Smooth muscle cell (in vitro differentiated cells): ENCODE results near the gene GAGE10. TPM values are rescaled to one million over a fixed set of nuclear protein-coding genes. Genes with fewer than 3 reads are reported as not detected.

Experiments used
- polyA plus RNA-seq: library from polyadenylated mRNA; unstranded; fragments of >200 nt; fragmentation: Nextera tagmentation; extraction: Ambion mirVana; gene quantifications from 2 replicates; pipeline ENCODE4 v1.2.1, GENCODE V29; 2016
- total RNA-seq: library from RNA; depleted of rRNA; stranded (reverse); fragments of >200 nt; gene quantifications from 2 replicates; pipeline ENCODE4 v1.2.3, GENCODE V29; 2014

GAGE10 gene
- total and polyA plus RNA-seq, 2 experiments from 2014 or later = not detected

Other genes with a start within 250 kb of the GAGE10 start
- gene CCDC120, start 244.6 kb upstream of the GAGE10 start, total RNA-seq = 1.3 and 2.0 TPM in 2 replicates
- gene CCDC120, start 244.6 kb upstream of the GAGE10 start, polyA plus RNA-seq = 5.4 and 9.9 TPM in 2 replicates
- gene PRAF2, start 229.6 kb upstream of the GAGE10 start, total RNA-seq = 21.3 and 43.6 TPM in 2 replicates
- gene PRAF2, start 229.6 kb upstream of the GAGE10 start, polyA plus RNA-seq = 134 and 143 TPM in 2 replicates
- 31.4 and 39.6 TPM in 2 replicates for gene WDR45, start 223.8 kb upstream of the GAGE10 start, total RNA-seq
- 38.9 and 49.1 TPM in 2 replicates for gene WDR45, start 223.8 kb upstream of the GAGE10 start, polyA plus RNA-seq
- gene GPKOW, start 179.9 kb upstream of the GAGE10 start, total RNA-seq = 15.5 and 28.0 TPM in 2 replicates
- gene GPKOW, start 179.9 kb upstream of the GAGE10 start, polyA plus RNA-seq = 32.0 and 32.4 TPM in 2 replicates
- 0.45 and 1.3 TPM in 2 replicates for gene MAGIX, start 140.9 kb upstream of the GAGE10 start, total RNA-seq
- 3.8 and 6.9 TPM in 2 replicates for gene MAGIX, start 140.9 kb upstream of the GAGE10 start, polyA plus RNA-seq
- 114 and 190 TPM in 2 replicates for gene PLP2, start 131.7 kb upstream of the GAGE10 start, total RNA-seq
- 237 and 295 TPM in 2 replicates for gene PLP2, start 131.7 kb upstream of the GAGE10 start, polyA plus RNA-seq
- 3.5 and 11.3 TPM in 2 replicates for gene PRICKLE3, start 117.3 kb upstream of the GAGE10 start, total RNA-seq
- 11.5 and 14.5 TPM in 2 replicates for gene PRICKLE3, start 117.3 kb upstream of the GAGE10 start, polyA plus RNA-seq
- not detected in 2 replicates for gene SYP, start 103.5 kb upstream of the GAGE10 start, total RNA-seq
- 0.28 TPM in 1 of 2 replicates, not detected in the other for gene SYP, start 103.5 kb upstream of the GAGE10 start, polyA plus RNA-seq
- 0.09 TPM in 1 of 2 replicates, not detected in the other for gene CACNA1F, start 70.3 kb upstream of the GAGE10 start, total RNA-seq
- 0.20 and 0.34 TPM in 2 replicates for gene CACNA1F, start 70.3 kb upstream of the GAGE10 start, polyA plus RNA-seq
- gene CCDC22, start 68.2 kb upstream of the GAGE10 start, total RNA-seq = 9.3 and 13.8 TPM in 2 replicates
- 16.2 and 19.1 TPM in 2 replicates for gene CCDC22, start 68.2 kb upstream of the GAGE10 start, polyA plus RNA-seq
- gene FOXP3, start 38.9 kb upstream of the GAGE10 start, total RNA-seq = not detected in 2 replicates
- gene FOXP3, start 38.9 kb upstream of the GAGE10 start, polyA plus RNA-seq = not detected in 2 replicates
- 2.4 and 3.3 TPM in 2 replicates for gene PPP1R3F, start 33.9 kb upstream of the GAGE10 start, total RNA-seq
- 14.5 and 15.6 TPM in 2 replicates for gene PPP1R3F, start 33.9 kb upstream of the GAGE10 start, polyA plus RNA-seq
- not detected in 2 replicates for gene GAGE12J, start 18.4 kb downstream of the GAGE10 start, total RNA-seq
- not detected in 2 replicates for gene GAGE12J, start 18.4 kb downstream of the GAGE10 start, polyA plus RNA-seq
- gene GAGE13, start 27.9 kb downstream of the GAGE10 start, total RNA-seq = not detected in 2 replicates
- gene GAGE13, start 27.9 kb downstream of the GAGE10 start, polyA plus RNA-seq = not detected in 2 replicates
- not detected in 2 replicates for gene GAGE12C, start 228.5 kb downstream of the GAGE10 start, total RNA-seq
- not detected in 2 replicates for gene GAGE12C, start 228.5 kb downstream of the GAGE10 start, polyA plus RNA-seq
- not detected in 2 replicates for gene GAGE12D, start 238.1 kb downstream of the GAGE10 start, total RNA-seq
- not detected in 2 replicates for gene GAGE12D, start 238.1 kb downstream of the GAGE10 start, polyA plus RNA-seq
- gene GAGE12E, start 247.6 kb downstream of the GAGE10 start, total RNA-seq = not detected in 2 replicates
- not detected in 2 replicates for gene GAGE12E, start 247.6 kb downstream of the GAGE10 start, polyA plus RNA-seq